Measurements from ENCODE around the gene WDR37.
"Not testable (repeated sequence)": the region's sequence is repeated elsewhere in the genome, so short reads cannot be mapped to it uniquely, and the experiment has no call there.

WDR37 gene

DNA sequence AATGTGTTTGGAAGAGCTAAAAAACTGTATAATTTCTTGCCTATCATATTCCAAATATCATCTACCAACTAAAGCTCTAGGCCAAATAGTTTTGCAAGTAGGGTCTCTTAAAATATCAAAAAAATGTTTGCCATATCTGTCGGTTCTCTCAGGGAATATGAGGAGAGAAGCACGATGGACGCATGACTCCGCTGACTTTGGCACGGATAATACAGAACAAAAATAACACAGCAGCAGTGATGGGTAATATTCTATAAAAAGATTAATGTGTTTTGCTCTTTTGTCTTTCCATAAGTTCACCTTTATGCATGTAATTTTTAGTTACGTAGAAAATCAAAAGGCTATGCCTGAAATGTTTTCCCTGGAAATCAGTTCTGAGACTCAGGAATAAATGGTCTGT, 29.6 kb upstream of the WDR37 start:
- no peak for DNase-seq (ENCODE audit: low spot score)
- in situ Hi-C loops (cut with MboI; ENCODE audit: low sequenced_read_pairs, unreplicated experiment): no loop called here
- TF ChIP-seq, protein P1, sequence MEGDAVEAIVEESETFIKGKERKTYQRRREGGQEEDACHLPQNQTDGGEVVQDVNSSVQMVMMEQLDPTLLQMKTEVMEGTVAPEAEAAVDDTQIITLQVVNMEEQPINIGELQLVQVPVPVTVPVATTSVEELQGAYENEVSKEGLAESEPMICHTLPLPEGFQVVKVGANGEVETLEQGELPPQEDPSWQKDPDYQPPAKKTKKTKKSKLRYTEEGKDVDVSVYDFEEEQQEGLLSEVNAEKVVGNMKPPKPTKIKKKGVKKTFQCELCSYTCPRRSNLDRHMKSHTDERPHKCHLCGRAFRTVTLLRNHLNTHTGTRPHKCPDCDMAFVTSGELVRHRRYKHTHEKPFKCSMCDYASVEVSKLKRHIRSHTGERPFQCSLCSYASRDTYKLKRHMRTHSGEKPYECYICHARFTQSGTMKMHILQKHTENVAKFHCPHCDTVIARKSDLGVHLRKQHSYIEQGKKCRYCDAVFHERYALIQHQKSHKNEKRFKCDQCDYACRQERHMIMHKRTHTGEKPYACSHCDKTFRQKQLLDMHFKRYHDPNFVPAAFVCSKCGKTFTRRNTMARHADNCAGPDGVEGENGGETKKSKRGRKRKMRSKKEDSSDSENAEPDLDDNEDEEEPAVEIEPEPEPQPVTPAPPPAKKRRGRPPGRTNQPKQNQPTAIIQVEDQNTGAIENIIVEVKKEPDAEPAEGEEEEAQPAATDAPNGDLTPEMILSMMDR (IDR thresholded peaks at IDR 0.05; ENCODE audit: borderline replicate concordance, control extremely low read depth, extremely low read depth, insufficient read depth, missing control alignments): no peak

DNA sequence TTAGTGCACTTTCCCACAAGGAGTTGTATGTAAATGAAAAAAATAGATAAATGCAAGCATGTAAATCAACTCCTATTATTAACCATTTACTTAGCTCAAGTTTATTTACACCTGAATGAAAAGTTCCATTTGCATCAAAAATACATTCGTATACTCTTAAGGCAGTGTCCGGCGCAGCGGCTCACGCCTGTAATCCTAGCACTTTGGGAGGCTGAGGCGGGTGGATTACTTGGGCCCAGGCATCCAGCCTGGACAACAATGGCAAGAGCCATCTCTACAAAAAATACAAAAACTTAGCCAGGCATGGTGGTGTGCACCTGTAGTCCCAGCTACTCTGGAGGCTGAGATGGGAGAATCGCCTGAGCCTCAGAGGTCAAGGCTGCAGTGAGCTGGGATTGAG, 26.3 kb upstream of the WDR37 start:
- no peak for DNase-seq (ENCODE audit: low spot score)
- TF ChIP-seq, protein P1 (IDR thresholded peaks at IDR 0.05; ENCODE audit: borderline replicate concordance, control extremely low read depth, extremely low read depth, insufficient read depth, missing control alignments): no peak

GRCh38 chr10:1033601-1034000, 22.6 kb upstream of the WDR37 start:
- DNase-seq (ENCODE audit: low spot score): no peak
- in situ Hi-C loops (cut with MboI; ENCODE audit: low sequenced_read_pairs, unreplicated experiment): no loop called here
- TF ChIP-seq, protein P1 (IDR thresholded peaks at IDR 0.05; ENCODE audit: borderline replicate concordance, control extremely low read depth, extremely low read depth, insufficient read depth, missing control alignments): no peak

More for the DNA sequence above, 26.3 kb upstream of the WDR37 start:
- in situ Hi-C loops (cut with MboI; ENCODE audit: low sequenced_read_pairs, unreplicated experiment): no loop called here

- in situ Hi-C loops (cut with MboI; ENCODE audit: low sequenced_read_pairs, unreplicated experiment): no loop called here
- DNase-seq (ENCODE audit: low spot score): no peak
- TF ChIP-seq, protein P1 (IDR thresholded peaks at IDR 0.05; ENCODE audit: borderline replicate concordance, control extremely low read depth, extremely low read depth, insufficient read depth, missing control alignments): no peak
These were observed 21.4 kb upstream of the WDR37 start for GRCh38 chr10:1034758-1035157.

GRCh38 chr10:1035201-1035600, 21.0 kb upstream of the WDR37 start:
- no peak for DNase-seq (ENCODE audit: low spot score)
- TF ChIP-seq, protein P1 (IDR thresholded peaks at IDR 0.05; ENCODE audit: borderline replicate concordance, control extremely low read depth, extremely low read depth, insufficient read depth, missing control alignments): no peak
- in situ Hi-C loops (cut with MboI; ENCODE audit: low sequenced_read_pairs, unreplicated experiment): no loop called here

DNA sequence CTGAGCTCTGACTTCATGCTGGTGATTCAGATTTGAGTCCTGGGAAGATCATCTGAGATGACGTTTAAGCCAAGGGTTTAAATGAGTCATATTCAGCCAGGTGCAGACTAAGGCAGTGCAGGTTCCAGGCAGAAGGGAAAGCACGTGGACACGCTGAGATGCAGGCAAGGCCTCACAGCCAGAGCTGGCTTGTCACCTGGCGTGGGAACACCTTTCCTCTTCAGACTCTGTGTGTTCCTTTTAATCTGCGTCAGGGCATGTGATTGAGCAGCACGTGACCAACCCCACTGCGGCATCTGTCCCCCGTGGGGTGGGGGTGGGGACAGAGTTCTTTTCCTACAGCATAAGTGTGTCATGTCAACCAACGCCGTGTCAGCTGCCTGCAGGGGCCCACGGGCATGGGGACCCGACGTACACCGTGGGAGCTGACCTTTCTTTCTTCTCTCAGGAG, 19.8 kb upstream of the WDR37 start:
- DNase-seq (ENCODE audit: low spot score): peak; percentile 77
- TF ChIP-seq, protein P1 (IDR thresholded peaks at IDR 0.05; ENCODE audit: borderline replicate concordance, control extremely low read depth, extremely low read depth, insufficient read depth, missing control alignments): no peak
- in situ Hi-C loops (cut with MboI; ENCODE audit: low sequenced_read_pairs, unreplicated experiment): no loop called here

DNA sequence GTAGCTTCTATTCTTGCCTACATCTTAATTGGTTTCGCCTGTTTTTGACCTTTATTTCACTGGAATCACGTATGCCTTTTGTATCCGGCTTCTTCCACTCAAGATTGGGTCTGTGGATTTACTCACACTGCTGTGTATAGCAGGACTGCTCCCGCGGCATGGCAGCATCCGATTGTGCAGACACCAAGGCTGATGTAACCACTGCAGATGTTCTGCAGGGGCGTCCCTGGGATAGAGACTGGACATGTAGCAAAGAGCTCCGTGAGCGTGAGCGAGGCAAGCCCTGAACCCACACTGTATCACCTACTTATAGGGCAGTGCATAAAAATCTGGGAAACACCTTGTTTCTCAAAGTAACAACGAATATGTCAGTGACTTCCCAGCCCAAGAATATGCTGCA, 19.1 kb upstream of the WDR37 start:
- no peak for DNase-seq (ENCODE audit: low spot score)
- TF ChIP-seq, protein P1 (IDR thresholded peaks at IDR 0.05; ENCODE audit: borderline replicate concordance, control extremely low read depth, extremely low read depth, insufficient read depth, missing control alignments): no peak
- in situ Hi-C loops (cut with MboI; ENCODE audit: low sequenced_read_pairs, unreplicated experiment): no loop called here

GRCh38 chr10:1038769-1039168, 17.4 kb upstream of the WDR37 start:
- in situ Hi-C loops (cut with MboI; ENCODE audit: low sequenced_read_pairs, unreplicated experiment): not testable (repeated sequence)

More at GRCh38 chr10:1038769-1039168, 17.4 kb upstream of the WDR37 start:
- not testable (repeated sequence) for DNase-seq (ENCODE audit: low spot score)

All from GM13976 (cell line).